HG02678 (cell line): ENCODE data around the gene MAN2B2.

ENCODE experiments used
- ATAC-seq: cut with Tn5 transposase; IDR thresholded peaks from one replicate; pipeline ENCODE4 v1.9.1; 2021; ENCODE audit warnings: mild to moderate bottlenecking, moderate library complexity; ENCODE audit not compliant: unreplicated experiment

Gene MAN2B2

DNA sequence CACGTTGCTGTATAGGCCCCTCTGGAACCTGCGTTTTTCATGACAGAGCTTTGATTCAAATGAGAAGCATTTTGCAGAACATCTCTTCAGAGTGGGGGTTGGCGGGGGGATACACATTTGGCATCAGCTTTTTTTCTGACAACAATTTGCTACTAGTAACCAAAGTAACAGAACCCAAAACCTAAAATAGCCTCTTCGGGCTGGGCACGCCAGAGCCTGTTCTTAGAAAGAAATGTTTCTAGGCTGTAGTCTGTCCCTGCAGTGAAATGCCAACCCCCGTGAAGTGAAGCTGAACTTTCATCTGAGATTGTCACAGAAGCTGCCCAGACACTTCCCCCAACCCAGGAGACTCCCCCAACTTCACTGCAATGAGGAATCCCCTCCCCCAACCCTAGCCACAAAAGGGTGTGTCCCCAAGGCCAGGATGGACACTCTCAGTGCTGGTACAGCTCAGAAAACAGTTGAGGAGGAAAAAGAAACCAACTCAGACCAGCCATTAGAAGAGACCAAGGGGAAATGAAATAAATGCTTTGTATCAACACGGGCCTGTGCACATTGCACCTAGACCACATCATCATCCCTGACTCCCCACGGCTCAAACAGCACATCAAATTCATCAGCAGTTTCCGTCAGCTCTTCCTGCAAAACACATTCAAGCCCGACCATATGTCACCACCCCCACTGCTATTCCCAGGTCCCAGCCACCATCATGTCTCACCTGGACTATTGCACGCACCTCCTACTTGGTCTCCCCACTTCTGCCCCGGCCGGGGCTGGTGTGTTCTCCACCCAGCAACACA lies 8.4 kb upstream of the MAN2B2 start:
- no peak for ATAC-seq

DNA sequence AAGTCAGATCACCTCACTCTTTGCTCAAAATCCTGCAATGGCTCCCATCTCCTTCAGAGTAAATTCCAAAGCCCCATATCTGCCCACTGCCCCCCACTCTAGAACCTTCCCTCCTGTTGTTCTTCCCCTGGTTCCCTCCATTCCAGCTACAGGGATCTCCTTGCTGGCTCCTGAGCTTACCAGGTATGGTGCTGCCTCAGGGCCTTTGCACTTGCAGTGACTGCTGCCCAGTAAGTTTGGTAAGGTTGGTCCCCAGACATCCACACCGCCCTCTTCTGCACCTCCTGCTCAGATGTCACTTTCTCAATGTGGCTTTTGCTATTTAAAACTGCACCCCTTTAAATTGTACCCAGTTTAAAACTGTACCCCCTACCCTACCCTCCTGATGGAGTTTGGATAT lies 7.8 kb upstream of the MAN2B2 start:
- ATAC-seq: no peak

DNA sequence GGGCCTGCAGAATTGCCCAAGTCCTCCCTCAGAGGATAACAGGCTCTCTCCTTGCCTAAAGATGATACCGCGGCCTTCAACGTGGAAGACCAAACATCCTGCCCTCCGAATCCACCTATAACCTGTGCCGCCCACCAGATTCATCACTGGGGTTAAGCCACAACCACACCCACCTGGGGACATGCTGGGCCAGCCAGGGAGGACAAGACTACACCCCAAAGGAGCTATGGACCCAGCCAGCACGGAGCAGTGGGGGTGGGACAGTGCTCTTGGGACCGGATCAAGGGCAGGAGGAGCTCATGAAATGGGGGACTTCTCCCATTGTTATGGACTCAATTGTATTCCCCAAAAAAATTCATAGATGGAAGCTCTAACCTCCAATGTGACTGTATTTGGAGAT lies 6.8 kb upstream of the MAN2B2 start:
- no peak for ATAC-seq

DNA sequence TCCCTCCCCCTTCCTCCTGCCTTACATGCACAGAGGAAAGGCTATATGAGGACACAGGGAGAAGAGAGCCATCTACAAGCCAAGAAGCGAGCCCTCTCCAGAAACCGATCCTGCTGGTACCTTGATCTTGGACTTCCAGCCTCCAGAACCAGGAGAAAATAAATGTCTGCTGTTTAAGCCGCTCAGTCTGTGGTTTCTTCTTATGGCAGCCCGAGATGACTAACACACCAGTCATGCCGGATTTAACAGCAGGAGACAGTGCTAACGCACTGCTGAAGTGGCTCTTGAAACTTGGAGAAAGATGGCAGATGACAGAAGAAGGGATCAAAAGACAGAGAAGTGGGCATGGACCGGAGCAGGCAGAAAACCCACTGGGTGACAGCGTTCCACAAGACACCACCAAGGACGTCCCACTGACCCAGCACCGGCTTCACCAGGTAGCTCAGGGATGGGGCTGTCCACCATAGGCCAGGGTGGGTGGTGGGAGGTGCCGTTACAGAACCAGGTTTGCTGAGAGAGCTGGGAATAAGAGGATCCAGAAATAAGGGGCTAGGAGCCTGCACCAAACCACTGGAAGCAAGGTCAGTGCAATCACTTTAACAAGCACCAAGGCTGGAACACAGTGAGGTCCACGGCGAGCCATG lies 6.2 kb upstream of the MAN2B2 start:
- no peak for ATAC-seq

DNA sequence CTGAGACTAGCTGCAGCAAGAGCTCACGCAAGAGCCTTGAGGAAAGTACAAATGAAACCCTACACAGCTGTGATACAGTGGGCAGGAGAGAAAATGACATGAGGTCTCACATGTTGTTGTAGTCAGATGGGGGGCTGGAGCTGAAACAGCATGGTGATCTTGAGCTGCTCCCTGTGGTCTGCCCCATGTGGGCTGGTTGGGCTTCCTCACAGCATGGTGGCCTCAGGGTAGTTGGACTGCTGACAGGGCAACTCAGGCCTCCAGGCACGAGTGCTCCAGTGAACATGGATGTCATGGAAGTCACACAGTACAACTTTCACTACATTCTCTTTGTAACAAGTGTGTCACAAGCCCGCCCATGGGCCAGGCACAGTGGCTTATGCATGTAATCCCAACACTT lies 3.4 kb upstream of the MAN2B2 start:
- no peak for ATAC-seq

DNA sequence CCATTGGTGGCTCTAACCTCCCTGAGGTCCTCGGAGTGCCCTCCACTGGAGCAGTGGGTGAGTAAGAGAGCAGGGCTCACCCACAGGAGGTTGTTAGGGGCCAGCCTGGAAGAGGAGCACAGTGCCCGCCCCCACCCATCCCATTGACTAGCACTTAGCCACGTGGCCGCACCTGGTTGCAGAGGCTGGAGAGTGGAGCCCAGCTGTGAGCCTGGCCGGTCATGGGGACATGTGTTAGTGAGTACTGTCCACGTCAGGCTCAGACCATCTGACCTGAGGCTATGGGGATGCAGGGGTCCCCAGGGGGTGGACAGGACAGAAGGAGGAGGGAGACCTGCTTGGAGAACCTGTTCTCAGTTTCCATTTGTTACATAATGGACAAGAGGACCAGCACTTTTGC lies 1.4 kb upstream of the MAN2B2 start:
- ATAC-seq: no peak

DNA sequence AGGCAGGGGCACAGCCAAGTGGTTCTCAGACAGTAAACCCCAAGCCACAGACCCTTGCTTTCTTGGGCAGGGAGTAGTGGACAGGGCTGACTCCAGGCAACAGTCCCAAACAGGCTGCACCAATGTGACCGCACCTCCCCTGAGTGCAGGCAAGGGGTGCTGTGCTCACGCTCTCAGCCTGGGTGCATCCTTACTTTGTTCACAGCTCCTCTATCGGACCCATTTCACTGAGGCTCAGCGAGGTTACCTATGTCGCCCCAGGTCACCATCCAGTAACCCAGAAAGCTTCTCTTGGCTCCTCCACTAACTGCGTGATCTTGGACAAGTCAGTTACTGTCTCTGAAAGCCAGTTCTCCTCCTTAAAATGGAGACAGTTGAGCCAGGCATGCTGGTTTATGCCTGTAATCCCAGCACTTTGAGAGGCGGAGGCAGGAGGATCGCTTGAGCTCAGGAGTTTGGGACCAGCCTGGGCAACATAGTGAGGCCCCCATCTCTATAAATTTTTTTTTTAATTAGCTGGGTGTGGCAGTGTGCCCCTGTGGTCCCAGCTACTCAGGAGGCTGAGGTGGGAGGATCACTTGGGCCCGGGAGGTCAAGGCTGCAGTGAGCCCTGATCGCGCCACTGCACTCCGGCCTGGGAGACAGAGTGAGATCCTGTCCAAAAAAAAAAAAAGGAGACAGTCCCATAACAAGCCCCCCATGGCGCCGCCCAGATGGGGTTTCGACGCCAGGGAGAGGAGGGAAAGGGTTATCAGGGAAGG lies 823 bp upstream of the MAN2B2 start:
- ATAC-seq: no peak

DNA sequence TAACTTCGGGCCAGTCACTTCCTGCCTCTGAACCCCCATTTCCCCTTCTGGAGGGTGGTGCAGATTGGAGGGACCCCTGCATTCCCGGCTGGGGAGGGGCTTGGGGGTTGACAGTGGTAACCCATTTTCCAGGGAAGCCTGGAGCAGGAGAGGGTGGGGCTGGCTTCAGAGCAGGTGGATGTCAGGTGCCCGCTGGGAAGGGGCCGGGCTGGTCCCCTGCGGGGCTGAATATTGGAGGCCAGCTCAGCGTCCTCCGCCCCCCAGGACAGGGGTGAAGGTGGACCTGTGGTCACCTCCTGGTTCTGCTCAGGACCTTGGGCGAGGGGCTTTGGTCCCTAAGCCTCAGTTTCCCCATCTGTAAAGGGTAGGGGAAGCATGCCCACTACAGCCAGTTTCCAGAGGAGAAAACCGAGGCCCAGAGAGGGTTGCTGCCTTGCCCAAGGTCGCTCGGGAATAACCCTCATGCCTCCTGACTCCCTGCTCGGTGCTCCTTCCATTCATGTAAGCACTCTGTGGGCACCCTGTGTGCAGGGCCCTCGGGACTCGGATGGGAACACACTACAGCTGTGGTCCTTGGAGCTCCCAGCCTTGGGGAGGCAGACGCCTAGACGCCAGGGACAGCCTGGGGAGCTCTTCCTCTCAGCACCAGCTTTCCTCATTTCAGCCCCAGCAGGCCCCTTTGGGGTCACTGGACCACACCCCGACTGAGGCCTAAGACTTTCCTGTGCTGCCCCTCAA lies 683 bp downstream of the MAN2B2 start:
- peak; percentile 2 for ATAC-seq

DNA sequence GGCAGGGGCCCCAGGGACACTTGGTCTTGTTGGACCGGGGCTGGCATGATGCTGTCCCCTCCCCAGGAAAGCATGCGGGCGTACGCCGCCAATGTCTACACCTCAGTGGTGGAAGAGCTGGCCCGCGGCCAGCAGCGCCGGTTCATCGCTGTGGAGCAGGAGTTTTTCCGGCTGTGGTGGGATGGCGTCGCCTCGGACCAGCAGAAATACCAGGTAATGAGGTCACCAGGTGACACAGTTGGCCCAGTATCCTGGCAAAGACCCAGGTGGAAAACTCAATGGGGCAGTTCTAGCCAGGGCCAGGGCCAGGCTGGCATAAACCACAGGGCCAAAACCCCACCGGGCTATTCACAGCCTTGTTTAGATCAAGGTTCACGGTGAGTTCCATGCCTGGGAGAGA lies 1.5 kb downstream of the MAN2B2 start:
- no peak for ATAC-seq

DNA sequence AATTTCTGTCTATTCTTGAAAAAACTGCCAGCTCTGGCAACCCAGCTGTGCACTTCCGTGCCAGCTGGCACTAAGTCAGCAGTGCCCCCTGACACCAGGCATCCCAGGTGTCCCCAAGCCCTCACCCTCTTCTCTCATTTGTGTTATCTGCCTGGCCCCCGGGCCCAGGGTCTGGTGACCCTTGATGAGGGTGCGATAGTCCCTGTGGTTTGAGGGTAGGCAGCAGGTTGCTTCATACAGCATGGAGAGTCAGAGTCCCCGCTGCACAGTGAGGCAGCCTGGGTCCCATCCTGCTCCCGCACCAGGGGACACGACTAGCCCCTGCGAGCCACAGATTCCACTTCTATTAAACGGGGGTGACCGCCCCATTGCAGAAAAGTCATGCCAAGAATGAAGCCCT lies 1.9 kb downstream of the MAN2B2 start:
- ATAC-seq: no peak

DNA sequence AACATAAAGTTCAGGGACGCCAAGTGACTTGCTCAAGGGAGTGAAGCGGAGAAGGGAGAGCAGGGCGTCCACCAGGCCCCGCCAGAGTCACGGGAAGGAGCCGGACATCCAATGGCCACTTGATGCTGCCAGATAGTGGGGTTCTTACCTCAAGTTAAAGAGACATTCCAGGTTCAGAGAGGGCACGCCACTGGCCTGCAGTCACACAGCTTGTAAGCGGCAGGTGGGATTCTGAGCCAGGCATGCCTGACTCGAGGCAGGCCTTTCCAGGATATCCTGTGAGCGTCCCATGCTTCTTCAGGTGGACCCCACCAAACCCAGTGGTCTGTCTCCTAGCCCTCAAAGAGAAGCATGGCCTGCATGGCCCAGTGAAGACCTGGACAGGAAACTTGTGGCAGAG lies 2.4 kb downstream of the MAN2B2 start:
- no peak for ATAC-seq

DNA sequence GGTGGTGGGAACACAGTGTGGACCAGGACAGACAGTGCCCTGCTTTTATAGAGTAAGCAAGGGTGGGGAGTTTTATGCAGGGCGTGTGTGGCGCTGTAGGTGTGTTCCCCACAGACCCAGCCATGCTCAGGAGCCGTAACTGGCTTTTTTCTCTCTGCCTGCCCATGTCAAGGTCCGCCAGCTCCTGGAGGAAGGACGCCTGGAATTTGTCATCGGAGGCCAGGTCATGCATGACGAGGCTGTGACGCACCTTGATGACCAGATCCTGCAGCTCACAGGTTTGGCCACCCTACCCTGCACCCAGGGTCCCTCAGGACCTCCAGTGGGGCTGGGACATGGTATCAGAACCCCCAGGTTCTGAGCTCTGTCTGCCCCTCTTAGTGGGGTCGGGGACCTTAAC lies 3.2 kb downstream of the MAN2B2 start:
- ATAC-seq: no peak

DNA sequence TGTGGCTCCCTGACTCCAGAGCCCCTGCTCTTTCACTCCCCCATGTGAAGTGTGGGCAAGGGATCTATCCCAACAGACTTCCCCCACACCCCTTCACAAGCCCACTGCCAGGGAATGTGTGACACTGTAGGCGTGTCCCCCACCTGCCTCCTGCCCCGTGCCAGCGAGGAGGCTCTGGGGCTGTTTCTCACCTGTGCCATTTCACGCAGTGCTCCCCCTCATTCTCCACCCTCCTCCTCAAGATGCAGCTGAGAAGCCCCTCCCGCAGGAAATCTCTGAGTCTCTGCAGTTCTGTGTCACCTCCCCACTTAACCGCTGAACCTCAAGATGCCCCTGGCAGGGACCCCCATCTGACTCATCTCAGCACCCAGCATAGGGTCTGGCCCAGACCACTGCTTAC lies 5.4 kb downstream of the MAN2B2 start:
- no peak for ATAC-seq

DNA sequence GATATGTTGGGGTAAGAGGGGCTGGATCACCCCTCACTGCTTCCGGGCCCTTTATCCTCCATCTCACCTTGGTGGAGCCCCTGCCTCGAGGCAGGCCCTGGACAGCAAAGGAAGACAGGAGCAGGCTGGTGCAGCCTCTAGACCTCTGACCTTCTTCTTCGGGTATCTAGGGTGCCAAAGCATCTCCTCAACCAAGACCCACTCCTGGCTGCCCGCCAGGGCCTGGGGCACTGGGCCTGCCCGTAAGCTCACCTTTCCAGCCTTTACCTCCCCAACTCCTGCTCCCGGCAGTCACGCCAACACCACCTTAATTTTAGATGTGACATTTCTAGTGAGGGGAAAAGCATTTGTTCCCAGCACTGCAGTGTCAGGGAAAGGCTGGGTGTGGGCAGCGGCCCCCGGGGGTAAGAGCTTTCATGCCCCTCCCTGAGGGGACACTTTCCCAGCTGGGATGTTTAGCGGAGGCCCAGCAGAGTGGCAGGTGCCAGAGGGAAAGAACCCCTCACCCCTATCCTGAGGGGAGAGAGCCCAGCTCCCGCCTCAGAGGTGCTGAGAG lies 6.7 kb downstream of the MAN2B2 start:
- ATAC-seq: no peak

DNA sequence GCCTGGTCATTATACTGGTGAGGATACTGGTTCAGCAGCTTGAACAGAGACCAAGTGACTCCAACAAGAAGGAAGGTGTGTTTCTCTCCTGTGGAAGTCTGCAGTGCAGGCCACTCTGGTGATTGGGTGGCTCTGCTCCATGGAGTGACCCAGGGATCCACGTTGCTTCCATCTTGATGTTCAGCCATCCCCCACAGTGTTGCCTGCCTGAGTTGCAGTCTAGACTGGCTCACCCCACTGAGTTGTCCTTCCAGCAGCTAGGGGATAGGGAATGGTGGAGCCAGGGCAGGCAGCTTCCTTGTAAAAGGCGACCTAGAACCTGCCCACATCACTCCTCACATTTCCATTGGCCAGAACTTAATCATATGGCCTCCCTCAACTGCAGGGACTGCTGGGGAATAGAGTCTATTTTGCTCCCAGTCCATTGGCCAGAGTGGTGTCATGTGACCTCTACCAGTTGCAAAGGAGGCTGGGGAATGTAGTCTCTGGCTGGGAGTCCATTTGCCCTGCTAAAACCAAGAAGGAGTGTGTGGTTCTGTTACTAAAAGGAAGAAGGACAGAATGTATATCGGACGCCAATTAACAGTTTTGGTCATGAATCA lies 8.0 kb downstream of the MAN2B2 start:
- no peak for ATAC-seq

DNA sequence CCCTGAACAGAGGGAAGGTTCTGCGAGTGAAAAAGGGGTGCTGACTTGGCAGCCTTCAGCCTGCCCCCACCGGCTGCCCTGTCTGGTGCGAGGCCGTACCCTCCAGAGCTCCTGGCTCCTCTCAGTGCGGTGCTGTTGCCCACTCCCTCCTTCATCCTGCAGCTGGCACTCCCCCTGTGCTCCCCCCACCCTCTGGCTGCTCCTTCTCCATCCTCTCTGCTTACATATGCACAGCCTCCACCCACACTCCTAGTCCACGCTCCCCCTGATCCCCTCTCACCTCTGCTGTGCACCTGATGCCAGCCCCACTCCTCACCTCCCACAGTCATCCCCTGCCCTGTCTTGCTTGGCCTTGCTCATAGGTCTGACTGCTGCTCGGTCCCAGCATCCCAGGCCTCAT lies 9.9 kb downstream of the MAN2B2 start:
- no peak for ATAC-seq

DNA sequence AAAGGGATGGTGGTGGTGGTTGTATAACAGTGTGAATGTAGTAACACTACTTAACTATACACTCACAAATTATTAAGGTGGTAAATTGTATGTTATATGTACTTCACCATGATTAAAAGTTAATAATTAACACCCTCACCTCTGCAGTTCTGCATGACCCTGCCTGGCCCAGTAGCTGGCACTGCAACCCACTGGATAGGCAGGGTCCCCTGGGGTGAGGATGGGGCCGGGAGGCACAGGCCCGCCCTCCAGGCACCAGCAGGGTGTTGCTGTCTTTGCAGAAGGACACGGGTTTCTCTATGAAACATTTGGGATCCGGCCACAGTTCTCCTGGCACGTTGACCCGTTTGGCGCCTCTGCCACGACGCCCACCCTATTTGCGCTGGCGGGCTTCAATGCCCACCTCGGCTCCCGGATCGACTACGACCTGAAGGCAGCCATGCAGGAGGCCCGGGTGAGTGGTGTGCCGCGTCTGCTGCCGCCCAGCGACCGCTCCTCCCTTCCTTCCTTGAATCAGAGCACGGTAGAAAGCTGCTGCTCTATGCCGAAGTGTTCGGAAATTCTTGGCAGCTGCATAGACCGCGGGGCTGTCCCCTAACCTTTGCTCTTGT lies 11.8 kb downstream of the MAN2B2 start:
- ATAC-seq: no peak

DNA sequence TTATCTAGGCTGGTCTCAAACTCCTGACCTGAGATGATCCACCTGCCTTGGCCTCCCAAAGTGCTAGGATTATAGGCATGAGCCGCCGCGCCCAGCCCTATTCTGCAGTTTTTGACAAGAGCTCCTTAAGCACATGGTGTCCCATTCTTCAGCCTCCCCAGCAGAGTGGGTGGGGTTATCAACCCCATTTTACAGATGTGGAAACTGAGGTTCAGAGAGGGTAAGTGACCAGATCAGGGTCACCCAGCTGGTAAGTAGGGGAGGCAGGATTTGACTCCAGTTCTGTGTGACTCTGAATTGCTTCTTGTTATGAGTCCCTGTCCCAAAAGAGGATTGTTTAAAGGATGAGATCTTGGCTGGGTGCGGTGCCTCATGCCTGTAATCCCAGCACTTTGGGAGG lies 14.5 kb downstream of the MAN2B2 start:
- no peak for ATAC-seq

DNA sequence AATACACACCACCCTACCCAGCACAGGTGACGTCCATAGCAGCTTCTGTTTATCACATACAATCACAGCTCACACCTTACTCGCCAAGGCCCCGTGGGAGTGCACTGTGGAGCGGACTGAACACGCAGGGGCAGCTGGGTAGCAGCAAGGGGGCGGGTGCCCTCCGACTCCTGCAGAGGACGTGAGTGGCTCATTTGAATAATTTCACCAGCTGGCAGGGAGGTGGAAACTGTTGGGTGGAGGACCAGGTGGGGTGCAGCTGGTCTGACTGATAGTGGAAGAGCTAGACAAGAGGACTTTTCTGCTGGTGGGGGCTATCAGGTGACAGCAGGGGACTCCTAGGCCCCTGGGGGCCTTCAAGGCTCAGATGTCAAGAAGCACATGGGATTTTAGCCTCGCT lies 16.3 kb downstream of the MAN2B2 start:
- ATAC-seq: peak; percentile 71

DNA sequence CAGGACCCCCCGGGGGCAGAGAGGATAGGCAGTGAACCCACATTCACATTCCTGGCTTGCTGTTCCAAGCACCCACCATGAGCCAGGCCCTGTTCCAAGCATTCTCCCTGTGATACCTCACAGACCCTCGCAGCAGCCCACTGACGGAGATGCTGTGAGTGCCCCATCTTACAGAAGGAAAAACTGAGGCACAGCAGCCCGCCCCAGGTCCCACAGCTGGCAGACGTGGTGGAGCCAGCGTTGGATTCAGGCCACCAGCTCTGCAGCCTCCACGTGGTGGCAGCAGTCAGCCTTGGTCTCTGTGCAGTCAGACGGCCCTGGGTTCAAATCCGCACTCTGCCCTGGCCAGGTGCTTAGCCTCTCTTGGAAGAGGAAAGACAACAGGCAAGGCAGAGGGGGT lies 16.8 kb downstream of the MAN2B2 start:
- no peak for ATAC-seq
